Measurements from ENCODE around the gene GRID1. TPM values are rescaled to one million over a fixed set of nuclear protein-coding genes. Genes with fewer than 3 reads are reported as not detected.

The GRID1 gene
- total RNA-seq, 1 experiment from 2014 or later, result 5.6 TPM

GRCh38 chr10:86037096-86037495 lies 329.5 kb downstream of the GRID1 start:
- H3K27ac ChIP-seq (ENCODE audit: low read depth, low read length), result no peak overlapping the region
- ChIA-PET CTCF (no interaction called here), POLR2A (no interaction called here), RAD21 (ENCODE audit: low non-redundant PET in 1 of 2, low total read pairs in 2 of 2, uncharacterized antibody in 2 of 2, unreplicated experiment in 2 of 2) (no interaction called here)
- no peak overlapping the region for H3K9ac ChIP-seq (ENCODE audit: low read length)
- H3K9me3 ChIP-seq (ENCODE audit: control insufficient read depth in 1 of 2, insufficient read depth in 1 of 2, low read depth in 1 of 2, low read length in 2 of 2), result no peaks in the 10 kb centered on the region
- intact Hi-C loops (cut with micrococcal nuclease), result no loop called here
- ATAC-seq (no peak), DNase-seq (ENCODE audit: low read depth, low spot score) (no peak)
- no peaks in the 10 kb centered on the region for H3K4me1 ChIP-seq (ENCODE audit: control insufficient read depth in 1 of 2, insufficient read depth in 2 of 2, low read length in 2 of 2)
- no peak overlapping the region for H2AFZ ChIP-seq (ENCODE audit: low read depth, low read length, poor library complexity, severe bottlenecking)
- no peak overlapping the region for H3K4me2 ChIP-seq (ENCODE audit: low read length)
- H3K9me2 ChIP-seq (ENCODE audit: insufficient read depth), result no peaks in the 10 kb centered on the region
- H3K4me3 ChIP-seq (replicated peaks in 1 of 2; ENCODE audit: low read depth in 1 of 2, low read length in 2 of 2), result no peak overlapping the region
- no TSS peak for BruUV-seq (replicated peaks)
- TF ChIP-seq MAX (IDR thresholded peaks at IDR 0.05), result no peak
- TF ChIP-seq JUND (IDR thresholded peaks at IDR 0.05), result no peak
- no peak for TF ChIP-seq TCF7L2 (IDR thresholded peaks at IDR 0.05; ENCODE audit: borderline replicate concordance, extremely low read depth, insufficient read depth, insufficient read length)
- TF ChIP-seq ZNF274 (IDR thresholded peaks at IDR 0.05; ENCODE audit: low read depth, low read length), result no peak
- no peak for TF ChIP-seq CEBPB (IDR thresholded peaks at IDR 0.05; ENCODE audit: low read depth)
- no peak for TF ChIP-seq POLR2A (IDR thresholded peaks at IDR 0.05; ENCODE audit: borderline replicate concordance, extremely low read depth, insufficient read depth, insufficient read length)
- TF ChIP-seq POLR2AphosphoS5 (IDR thresholded peaks at IDR 0.05; ENCODE audit: low read depth, low read length), result no peak
- no peak for TF ChIP-seq SP1 (IDR thresholded peaks at IDR 0.05; ENCODE audit: low read depth)
- no peak for TF ChIP-seq EGR1 (IDR thresholded peaks at IDR 0.05; ENCODE audit: low read depth)
- TF ChIP-seq CBX3 (IDR thresholded peaks at IDR 0.05; ENCODE audit: low read depth), result no peak
- TF ChIP-seq REST (IDR thresholded peaks at IDR 0.05; ENCODE audit: low read depth), result no peak
- TF ChIP-seq ZBTB33 (IDR thresholded peaks at IDR 0.05; ENCODE audit: extremely low read depth, insufficient replicate concordance, low read length), result no peak
- TF ChIP-seq EZH2 (IDR thresholded peaks at IDR 0.05), result no peak
- TF ChIP-seq ATF3 (IDR thresholded peaks at IDR 0.05), result no peak
- H3K27me3 ChIP-seq (ENCODE audit: insufficient read depth, low read length), result no peaks in the 10 kb centered on the region
- H4K20me1 ChIP-seq (ENCODE audit: insufficient read depth), result no peaks in the 10 kb centered on the region
- no peaks in the 10 kb centered on the region for H3K79me2 ChIP-seq (ENCODE audit: insufficient read depth, low read length)
- no peaks in the 10 kb centered on the region for H3K36me3 ChIP-seq (ENCODE audit: control insufficient read depth in 1 of 2, insufficient read depth in 2 of 2, low read length in 2 of 2)

Data from HCT116 (cell line).